Uterus (tissue), 2 donors: ENCODE data around the gene CD47.

Source experiments
- POLR2A ChIP-seq, 2 donors: fragments of 450-650 bp; IDR thresholded peaks; one replicate each; pipeline ENCODE4 v1.6.1; 2016; ENCODE audit warnings: antibody characterized with exemption in 2 of 2, mild to moderate bottlenecking in 1 of 2, moderate library complexity in 1 of 2
- TF ChIP-seq, protein P1 (sequence below), 4 experiments: fragments of 200-600 bp in 2 of 4; fragments of 450-650 bp in 2 of 4; sonication (generic) in 2 of 4; IDR thresholded peaks; one replicate each; pipeline ENCODE4 v1.5.1; 2016 to 2019; ENCODE audit warnings: antibody characterized with exemption in 4 of 4, mild to moderate bottlenecking in 2 of 4, moderate library complexity in 1 of 4

- TF ChIP-seq POLR2A (IDR thresholded peaks at IDR 0.05), result no peak
- TF ChIP-seq, protein P1, sequence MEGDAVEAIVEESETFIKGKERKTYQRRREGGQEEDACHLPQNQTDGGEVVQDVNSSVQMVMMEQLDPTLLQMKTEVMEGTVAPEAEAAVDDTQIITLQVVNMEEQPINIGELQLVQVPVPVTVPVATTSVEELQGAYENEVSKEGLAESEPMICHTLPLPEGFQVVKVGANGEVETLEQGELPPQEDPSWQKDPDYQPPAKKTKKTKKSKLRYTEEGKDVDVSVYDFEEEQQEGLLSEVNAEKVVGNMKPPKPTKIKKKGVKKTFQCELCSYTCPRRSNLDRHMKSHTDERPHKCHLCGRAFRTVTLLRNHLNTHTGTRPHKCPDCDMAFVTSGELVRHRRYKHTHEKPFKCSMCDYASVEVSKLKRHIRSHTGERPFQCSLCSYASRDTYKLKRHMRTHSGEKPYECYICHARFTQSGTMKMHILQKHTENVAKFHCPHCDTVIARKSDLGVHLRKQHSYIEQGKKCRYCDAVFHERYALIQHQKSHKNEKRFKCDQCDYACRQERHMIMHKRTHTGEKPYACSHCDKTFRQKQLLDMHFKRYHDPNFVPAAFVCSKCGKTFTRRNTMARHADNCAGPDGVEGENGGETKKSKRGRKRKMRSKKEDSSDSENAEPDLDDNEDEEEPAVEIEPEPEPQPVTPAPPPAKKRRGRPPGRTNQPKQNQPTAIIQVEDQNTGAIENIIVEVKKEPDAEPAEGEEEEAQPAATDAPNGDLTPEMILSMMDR (IDR thresholded peaks at IDR 0.05), result no peak
Measured at GRCh38 chr3:108035751-108036150, 55.1 kb downstream of the CD47 start.
